Astrocyte (in vitro differentiated cells and primary cell): ENCODE measurements around the gene RAPGEF2. TPM values are rescaled to one million over a fixed set of nuclear protein-coding genes. Genes with fewer than 3 reads are reported as not detected.

Experiments used
- DNase-seq: peaks from one replicate; pipeline ENCODE4 v3.0.0-alpha.2; 2010; ENCODE audit warnings: low read depth
- FAIRE-seq: peaks from 2 replicates; lab custom pipeline; 2011; peaks lifted over from hg19 to GRCh38; lab: Jason Lieb, UNC
- H2AFZ ChIP-seq: 2 replicates; pipeline ENCODE4 v1.6.0; 2012; ENCODE audit warnings: low read depth, low read length, inconsistent platforms
- H3K27ac ChIP-seq: 2 replicates; pipeline ENCODE4 v1.5.1; 2011; ENCODE audit warnings: low read depth, low read length, inconsistent platforms
- H3K27me3 ChIP-seq: 2 replicates; pipeline ENCODE4 v1.6.0; 2011; ENCODE audit warnings: low read length, inconsistent platforms; ENCODE audit not compliant: insufficient read depth
- H3K36me3 ChIP-seq: 2 replicates; pipeline ENCODE4 v1.5.1; 2011; ENCODE audit warnings: low read length, inconsistent platforms; ENCODE audit not compliant: insufficient read depth
- H3K4me1 ChIP-seq: 2 replicates; pipeline ENCODE4 v1.5.1; 2011; ENCODE audit warnings: low read length, inconsistent platforms; ENCODE audit not compliant: insufficient read depth
- H3K4me2 ChIP-seq: 2 replicates; pipeline ENCODE4 v1.6.0; 2012; ENCODE audit warnings: low read length, inconsistent platforms
- H3K4me3 ChIP-seq: 2 replicates; pipeline ENCODE4 v1.5.1; 2011; ENCODE audit warnings: low read depth, mild to moderate bottlenecking, low read length, inconsistent platforms; ENCODE audit not compliant: insufficient read depth
- H3K79me2 ChIP-seq: 2 replicates; pipeline ENCODE4 v1.6.0; 2012; ENCODE audit warnings: mild to moderate bottlenecking, low read length, inconsistent platforms; ENCODE audit not compliant: insufficient read depth
- H3K9ac ChIP-seq: 2 replicates; pipeline ENCODE4 v1.6.0; 2012; ENCODE audit warnings: mild to moderate bottlenecking, low read length, inconsistent platforms
- H3K9me3 ChIP-seq: 2 replicates; pipeline ENCODE4 v1.5.1; 2012; ENCODE audit warnings: low read depth, mild to moderate bottlenecking, low read length, inconsistent platforms; ENCODE audit not compliant: insufficient read depth
- H4K20me1 ChIP-seq: 2 replicates; pipeline ENCODE4 v1.6.0; 2012; ENCODE audit warnings: low read length, inconsistent platforms; ENCODE audit not compliant: insufficient read depth
- H3K27ac Mint-ChIP-seq: one replicate; pipeline ENCODE4 v1.8.0; 2021; ENCODE audit warnings: mild to moderate bottlenecking, mixed read lengths; ENCODE audit not compliant: unreplicated experiment
- H3K27me3 Mint-ChIP-seq: one replicate; pipeline ENCODE4 v1.8.0; 2021; ENCODE audit warnings: low read depth, mixed read lengths; ENCODE audit not compliant: unreplicated experiment
- H3K36me3 Mint-ChIP-seq: one replicate; pipeline ENCODE4 v1.8.0; 2021; ENCODE audit warnings: low read depth, mixed read lengths; ENCODE audit not compliant: unreplicated experiment
- H3K4me1 Mint-ChIP-seq: one replicate; pipeline ENCODE4 v1.8.0; 2021; ENCODE audit warnings: low read depth, mixed read lengths; ENCODE audit not compliant: unreplicated experiment
- H3K4me3 Mint-ChIP-seq: one replicate; pipeline ENCODE4 v1.8.0; 2021; ENCODE audit warnings: mild to moderate bottlenecking, moderate library complexity, mixed read lengths; ENCODE audit not compliant: unreplicated experiment
- H3K9me3 Mint-ChIP-seq: one replicate; pipeline ENCODE4 v1.8.0; 2021; ENCODE audit warnings: mild to moderate bottlenecking, mixed read lengths; ENCODE audit not compliant: unreplicated experiment
- CTCF ChIP-seq: IDR thresholded peaks from 2 replicates; pipeline ENCODE4 v1.5.1; 2011; ENCODE audit warnings: low read depth, mild to moderate bottlenecking, inconsistent platforms, low read length, moderate library complexity; ENCODE audit not compliant: insufficient read depth
- EZH2 ChIP-seq: IDR thresholded peaks from 2 replicates; pipeline ENCODE4 v1.6.1; 2012; ENCODE audit warnings: mild to moderate bottlenecking, low read length, inconsistent platforms; ENCODE audit not compliant: insufficient read depth
- total RNA-seq: library from RNA; stranded (reverse); gene quantifications from 2 replicates; pipeline ENCODE4 v1.2.1, GENCODE V29; 2021

The RAPGEF2 gene
- total RNA-seq, 1 donor from 2014 or later: 59.0 TPM

- Histone ChIP-seq H3K27ac (no peak overlapping the region), H3K27me3 (no peaks in the 10 kb centered on the region), H4K20me1 (peaks cover 54% of the 10 kb centered on the region), H2AFZ (no peak overlapping the region), H3K4me3 (no peak overlapping the region), H3K9me3 (no peaks in the 10 kb centered on the region), H3K4me2 (no peak overlapping the region), H3K4me1 (peaks cover 3% of the 10 kb centered on the region), H3K36me3 (no peaks in the 10 kb centered on the region), H3K79me2 (peaks cover 94% of the 10 kb centered on the region), H3K9ac (no peak overlapping the region)
- peaks cover 29% of the 10 kb centered on the region for H3K4me1 Mint-ChIP-seq
- TF ChIP-seq EZH2 (no peak), CTCF (no peak)
- H3K4me3 Mint-ChIP-seq: no peak overlapping the region
- DNase-seq (peak; percentile 41), FAIRE-seq (no peak)
- H3K27ac Mint-ChIP-seq: no peak overlapping the region
- no peaks in the 10 kb centered on the region for H3K9me3 Mint-ChIP-seq
- no peaks in the 10 kb centered on the region for H3K27me3 Mint-ChIP-seq
- no peaks in the 10 kb centered on the region for H3K36me3 Mint-ChIP-seq
These were observed 39.4 kb downstream of the RAPGEF2 start for GRCh38 chr4:159142241-159142640.

GRCh38 chr4:159142681-159143384 is 40.0 kb downstream of the RAPGEF2 start:
- peaks cover 93% of the 10 kb centered on the region for H3K79me2 ChIP-seq

More at GRCh38 chr4:159142681-159143384, 40.0 kb downstream of the RAPGEF2 start:
- H3K4me3 Mint-ChIP-seq: no peak overlapping the region
- H3K4me1 ChIP-seq: peaks cover 3% of the 10 kb centered on the region
- DNase-seq: no peak
- H3K27me3 ChIP-seq: no peaks in the 10 kb centered on the region
- no peaks in the 10 kb centered on the region for H3K9me3 ChIP-seq
- H4K20me1 ChIP-seq: peaks cover 55% of the 10 kb centered on the region
- H3K9ac ChIP-seq: no peak overlapping the region
- H3K27ac ChIP-seq: no peak overlapping the region
- H3K36me3 ChIP-seq: no peaks in the 10 kb centered on the region
- TF ChIP-seq EZH2: no peak
- TF ChIP-seq CTCF: no peak
- H3K4me1 Mint-ChIP-seq: peaks cover 28% of the 10 kb centered on the region
- no peaks in the 10 kb centered on the region for H3K27me3 Mint-ChIP-seq
- H3K4me3 ChIP-seq: no peak overlapping the region
- H3K36me3 Mint-ChIP-seq: no peaks in the 10 kb centered on the region
- no peak overlapping the region for H2AFZ ChIP-seq
- H3K4me2 ChIP-seq: no peak overlapping the region
- H3K9me3 Mint-ChIP-seq: no peaks in the 10 kb centered on the region
- no peak overlapping the region for H3K27ac Mint-ChIP-seq
- no peak for FAIRE-seq
